Prostate gland (tissue), 2 donors: ENCODE results near the gene TGM2.

Experiments used
- POLR2AphosphoS5 ChIP-seq: sonication (generic); formaldehyde crosslinking; IDR thresholded peaks from one replicate; pipeline ENCODE4 v1.6.1; 2017; ENCODE audit warnings: antibody characterized with exemption
- TF ChIP-seq, protein P1 (sequence below), 4 experiments: fragments of 200-600 bp in 2 of 4; fragments of 450-650 bp in 2 of 4; sonication (generic) in 2 of 4; IDR thresholded peaks; 1 replicate in 3 of 4; 2 replicates in 1 of 4; pipeline ENCODE4 v1.5.1; 2016 to 2019; ENCODE audit warnings: antibody characterized with exemption in 4 of 4, mild to moderate bottlenecking in 2 of 4, moderate library complexity in 2 of 4

DNA sequence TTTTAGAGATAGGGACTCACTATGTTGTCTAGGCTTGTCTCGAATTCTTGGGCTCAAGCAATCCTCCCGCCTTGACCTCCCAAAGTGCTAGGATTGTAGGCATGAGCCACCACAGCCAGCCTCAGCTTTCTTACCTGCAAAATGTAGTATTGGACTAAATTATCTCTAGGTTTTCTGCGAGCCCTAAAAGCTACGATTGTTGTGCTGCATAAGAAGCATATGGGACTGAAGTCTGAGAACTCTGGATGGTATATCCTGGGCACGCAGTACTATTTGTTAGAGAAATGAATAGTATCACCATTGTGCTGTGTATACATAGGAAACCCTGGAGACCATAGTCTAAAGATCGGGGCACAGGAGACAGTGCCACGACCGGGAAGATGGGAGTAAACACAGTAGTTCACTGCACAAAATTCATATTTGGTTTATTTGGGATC is 71.4 kb downstream of the TGM2 start:
- TF ChIP-seq, protein P1, sequence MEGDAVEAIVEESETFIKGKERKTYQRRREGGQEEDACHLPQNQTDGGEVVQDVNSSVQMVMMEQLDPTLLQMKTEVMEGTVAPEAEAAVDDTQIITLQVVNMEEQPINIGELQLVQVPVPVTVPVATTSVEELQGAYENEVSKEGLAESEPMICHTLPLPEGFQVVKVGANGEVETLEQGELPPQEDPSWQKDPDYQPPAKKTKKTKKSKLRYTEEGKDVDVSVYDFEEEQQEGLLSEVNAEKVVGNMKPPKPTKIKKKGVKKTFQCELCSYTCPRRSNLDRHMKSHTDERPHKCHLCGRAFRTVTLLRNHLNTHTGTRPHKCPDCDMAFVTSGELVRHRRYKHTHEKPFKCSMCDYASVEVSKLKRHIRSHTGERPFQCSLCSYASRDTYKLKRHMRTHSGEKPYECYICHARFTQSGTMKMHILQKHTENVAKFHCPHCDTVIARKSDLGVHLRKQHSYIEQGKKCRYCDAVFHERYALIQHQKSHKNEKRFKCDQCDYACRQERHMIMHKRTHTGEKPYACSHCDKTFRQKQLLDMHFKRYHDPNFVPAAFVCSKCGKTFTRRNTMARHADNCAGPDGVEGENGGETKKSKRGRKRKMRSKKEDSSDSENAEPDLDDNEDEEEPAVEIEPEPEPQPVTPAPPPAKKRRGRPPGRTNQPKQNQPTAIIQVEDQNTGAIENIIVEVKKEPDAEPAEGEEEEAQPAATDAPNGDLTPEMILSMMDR (IDR thresholded peaks at IDR 0.05) = no peak
- no peak for TF ChIP-seq POLR2AphosphoS5
